NT2/D1 (cell line): ENCODE measurements around the gene CEP290.

Experiments used
- SUZ12 ChIP-seq: IDR thresholded peaks from 2 replicates; pipeline ENCODE4 v1.6.1; 2011; ENCODE audit not compliant: insufficient read length, insufficient read depth; ENCODE audit errors: extremely low read depth
- YY1 ChIP-seq: IDR thresholded peaks from 2 replicates; pipeline ENCODE4 v1.6.1; 2011; ENCODE audit not compliant: insufficient read length, insufficient read depth
- ZNF274 ChIP-seq: IDR thresholded peaks from 2 replicates; pipeline ENCODE4 v1.6.1; 2011; ENCODE audit warnings: mild to moderate bottlenecking, low read depth, low read length

- TF ChIP-seq ZNF274 (no peak), YY1 (no peak), SUZ12 (no peak)
Observed at GRCh38 chr12:88001327-88001726, 140.6 kb downstream of the CEP290 start.
